ENCODE results near the gene TNK2. TPM values are rescaled to one million over a fixed set of nuclear protein-coding genes. Genes with fewer than 3 reads are reported as not detected.

The TNK2 gene
- total and polyA plus RNA-seq, 2 of the 8 experiments (the other 6 are each of a cell fraction or from before 2014, with no cell fraction given): 10.4 to 33.9 TPM

DNA sequence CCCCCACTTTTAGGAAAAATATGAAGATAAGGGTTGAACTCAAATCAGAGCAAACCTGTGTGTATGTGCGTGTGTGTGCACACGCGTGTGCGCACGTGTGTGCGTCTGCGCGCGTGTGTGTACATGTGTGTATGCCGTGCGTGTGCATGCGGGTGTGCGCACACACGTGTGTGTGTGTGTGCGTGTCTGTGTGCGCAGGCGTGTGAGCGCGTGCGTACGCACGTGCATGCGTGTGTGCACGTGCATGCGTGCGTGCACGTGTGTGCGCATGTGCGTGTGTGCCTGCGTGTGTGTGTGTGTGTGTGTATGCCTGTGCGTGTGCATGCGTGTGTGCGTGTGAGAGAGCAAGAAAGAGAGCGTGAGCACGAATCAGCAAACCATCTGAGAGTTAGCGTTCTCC is 20.7 kb downstream of the TNK2 start:
- Histone ChIP-seq H3K9me3 (ENCODE audit: insufficient read depth in 2 of 2, low read depth in 1 of 2, low read length in 1 of 2) (no peaks in the 10 kb centered on the region; a peak in 1 of 4 replicates), H2AK5ac (ENCODE audit: low read depth, low read length) (peak overlapping the region; percentile 55; the same call in 1 of the 2 replicates), H2BK5ac (ENCODE audit: low read depth, low read length) (peak overlapping the region; percentile 85; the same call in 1 of the 2 replicates), H2BK15ac (ENCODE audit: low read length) (peak overlapping the region; percentile 98; the same call in 1 of the 2 replicates), H4K20me1 (replicated peaks in 1 of 2; ENCODE audit: control insufficient read depth in 1 of 2, insufficient read depth in 2 of 2, low read length in 2 of 2) (peaks cover 3 to 9% of the 10 kb centered on the region in 2 experiments), H3K23ac (ENCODE audit: insufficient read length) (no peak overlapping the region), H4K91ac (replicated peaks; ENCODE audit: insufficient read length, low read length) (peak overlapping the region; percentile 98), H3K9ac (replicated peaks in 1 of 4; ENCODE audit: extremely low read depth in 1 of 4, low read depth in 3 of 4, low read length in 3 of 4) (no peak overlapping the region), H3K4me1 (replicated peaks in 1 of 4; ENCODE audit: control insufficient read depth in 3 of 4, insufficient read depth in 4 of 4, low read length in 3 of 4) (peaks cover 4 to 29% (median 12%) of the 10 kb centered on the region in 4 experiments), H3K4me3 (ENCODE audit: extremely low read depth in 1 of 4, insufficient read depth in 2 of 4, low read depth in 3 of 4, low read length in 4 of 4) (no peak overlapping the region), H4K5ac (ENCODE audit: insufficient read length, low read depth, low read length) (no peak overlapping the region), H3K14ac (ENCODE audit: insufficient read length) (no peak overlapping the region), H2BK20ac (ENCODE audit: low read length) (no peak overlapping the region), H3K4me2 (ENCODE audit: insufficient read depth in 1 of 2, low read depth in 2 of 2, low read length in 2 of 2) (no peak overlapping the region), H3K79me2 (ENCODE audit: control insufficient read depth in 1 of 2, insufficient read depth in 2 of 2, low read length in 2 of 2) (no peaks in the 10 kb centered on the region), H3K27me3 (replicated peaks in 1 of 4; ENCODE audit: control insufficient read depth in 3 of 4, extremely low read depth in 1 of 4, insufficient read depth in 3 of 4, low read length in 3 of 4) (no peaks in the 10 kb centered on the region), H3K4ac (replicated peaks; ENCODE audit: insufficient read length, low read depth, low read length) (peak overlapping the region; percentile 96), H3K18ac (ENCODE audit: extremely low read depth, low read length) (peak overlapping the region; percentile 20; the same call in 1 of the 2 replicates), H3K56ac (replicated peaks; ENCODE audit: insufficient read length, low read depth, low read length) (no peak overlapping the region), H2BK12ac (ENCODE audit: low read depth, low read length) (peak overlapping the region; percentile 94; the same call in 1 of the 2 replicates), H3K23me2 (ENCODE audit: low read depth, low read length) (no peaks in the 10 kb centered on the region), H3K79me1 (ENCODE audit: low read depth, low read length) (peaks cover 3% of the 10 kb centered on the region; the same call in 1 of the 2 replicates), H2AFZ (ENCODE audit: low read length) (no peak overlapping the region), H3K36me3 (ENCODE audit: control insufficient read depth in 2 of 4, insufficient read depth in 4 of 4, low read length in 3 of 4) (peaks cover 0 to 5% (median 0%) of the 10 kb centered on the region in 4 experiments; a peak in 3 of 8 replicates), H4K8ac (ENCODE audit: extremely low read depth, insufficient read depth, low read length) (no peak overlapping the region), H2BK120ac (replicated peaks; ENCODE audit: low read depth, low read length) (no peak overlapping the region), H3K27ac (ENCODE audit: low read depth, low read length) (no peak overlapping the region)
- FAIRE-seq (no peak), DNase-seq (ENCODE audit: low read depth in 1 of 2, low spot score in 2 of 2) (no peak)
- CTCF ChIA-PET (ENCODE audit: partially characterized antibody): interaction anchor here (1.2 to 23.1 kb wide), 8 partner anchors 12 to 33 kb away, joined by 3 to 499 read pairs (median 6); partner anchors contain the start of gene TNK2
- WGBS, 2 experiments (ENCODE audit: extremely low coverage in 1 of 2, insufficient coverage in 1 of 2, insufficient read length in 1 of 2, insufficient replicate concordance in 2 of 2, low coverage in 1 of 2, low lambda C conversion rate in 2 of 2, missing lambda C conversion rate in 1 of 2): 91% methylated on average over 35 of the region's 36 CpGs; no CpG with 5 or more reads in 1 of the 2 experiments
- POLR2A ChIA-PET (ENCODE audit: partially characterized antibody): no interaction called here
- no peak for TF ChIP-seq PHF8 (conservative IDR thresholded peaks at IDR 0.05; ENCODE audit: low read depth, low read length)
- no peak for TF ChIP-seq SRF (IDR thresholded peaks at IDR 0.05; ENCODE audit: low read depth, low read length)
